DOHH2 (cell line): ENCODE data around the gene DHX16.

Experiments
- H3F3A ChIP-seq: fragments of 200-600 bp; sonication (generic), shearing (Covaris generic); 2 replicates; pipeline ENCODE4 v1.6.0; 2016; ENCODE audit warnings: antibody characterized with exemption, mild to moderate bottlenecking; ENCODE audit not compliant: control insufficient read depth, insufficient read depth
- H3K27ac ChIP-seq: fragments of 200-600 bp; sonication (generic); 2 replicates; pipeline ENCODE4 v1.5.1; 2014; ENCODE audit warnings: low read depth, mild to moderate bottlenecking, low read length, moderate library complexity
- H3K27me3 ChIP-seq: fragments of 200-600 bp; sonication (generic); 2 replicates; pipeline ENCODE4 v1.6.1; 2014; ENCODE audit warnings: mild to moderate bottlenecking, low read length, mixed read lengths; ENCODE audit not compliant: control insufficient read depth
- H3K36me3 ChIP-seq: fragments of 200-600 bp; sonication (generic); 2 replicates; pipeline ENCODE4 v1.6.1; 2014; ENCODE audit warnings: mild to moderate bottlenecking, low read length, moderate library complexity, mixed read lengths; ENCODE audit not compliant: control insufficient read depth
- H3K4me1 ChIP-seq: fragments of 200-600 bp; sonication (generic); 2 replicates; pipeline ENCODE4 v1.6.1; 2014; ENCODE audit warnings: mild to moderate bottlenecking, low read length, mixed read lengths; ENCODE audit not compliant: control insufficient read depth
- H3K4me2 ChIP-seq: fragments of 200-600 bp; sonication (generic); 2 replicates; pipeline ENCODE4 v1.6.0; 2014; ENCODE audit warnings: mild to moderate bottlenecking, low read length, moderate library complexity
- H3K4me3 ChIP-seq: fragments of 200-600 bp; sonication (generic); 2 replicates; pipeline ENCODE4 v1.5.1; 2014; ENCODE audit warnings: mild to moderate bottlenecking, low read length, mixed read lengths
- H3K79me2 ChIP-seq: fragments of 200-600 bp; sonication (generic); 2 replicates; pipeline ENCODE4 v1.6.1; 2014; ENCODE audit warnings: mild to moderate bottlenecking, low read length, mixed read lengths; ENCODE audit not compliant: control insufficient read depth
- H3K9me2 ChIP-seq: fragments of 200-600 bp; sonication (generic); replicated peaks from 2 replicates; pipeline ENCODE4 v1.6.1; 2014; ENCODE audit warnings: mild to moderate bottlenecking, low read length, mixed read lengths; ENCODE audit not compliant: control insufficient read depth
- H3K9me3 ChIP-seq: fragments of 200-600 bp; sonication (generic); 2 replicates; pipeline ENCODE4 v1.6.1; 2014; ENCODE audit warnings: antibody characterized with exemption, low read length, mixed read lengths; ENCODE audit not compliant: control insufficient read depth, insufficient read depth
- H4K20me1 ChIP-seq: fragments of 200-600 bp; sonication (generic); 2 replicates; pipeline ENCODE4 v1.6.0; 2014; ENCODE audit warnings: low read depth, mild to moderate bottlenecking, antibody characterized with exemption, low read length, moderate library complexity; ENCODE audit not compliant: control insufficient read depth, insufficient read depth
- CTCF ChIP-seq: fragments of 200-600 bp; sonication (generic); IDR thresholded peaks from one replicate; pipeline ENCODE4 v1.5.1; 2014; ENCODE audit warnings: antibody characterized with exemption, mild to moderate bottlenecking, low read depth, low read length; ENCODE audit not compliant: poor library complexity, severe bottlenecking
- EZH2phosphoT487 ChIP-seq: fragments of 200-600 bp; sonication (generic); IDR thresholded peaks from 2 replicates; pipeline ENCODE4 v1.6.1; 2017; ENCODE audit warnings: borderline replicate concordance, mild to moderate bottlenecking, antibody characterized with exemption, low read length, moderate library complexity, mixed read lengths

Gene DHX16

DNA sequence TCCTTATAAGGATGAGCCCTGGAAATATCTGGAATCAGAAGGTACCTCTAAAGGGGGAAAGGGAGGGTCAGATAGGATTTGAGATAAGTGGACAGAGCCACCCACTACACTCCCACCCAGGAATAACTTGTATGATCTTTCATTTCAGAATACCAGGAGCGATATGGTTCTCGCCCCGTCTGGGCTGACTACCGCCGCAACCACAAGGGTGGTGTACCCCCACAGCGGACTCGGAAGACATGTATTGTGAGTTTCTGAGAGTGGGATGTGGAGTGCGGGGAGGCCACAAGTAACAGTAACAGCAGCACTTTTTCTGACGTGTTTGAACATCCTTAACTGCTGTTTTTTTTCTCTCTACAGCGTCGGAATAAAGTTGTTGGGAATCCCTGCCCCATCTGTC, 53.2 kb downstream of the DHX16 start:
- H3K9me3 ChIP-seq: no peaks in the 10 kb centered on the region
- no peaks in the 10 kb centered on the region for H3K9me2 ChIP-seq
- peaks cover 80% of the 10 kb centered on the region for H3K36me3 ChIP-seq
- H3K4me1 ChIP-seq: peaks cover 14% of the 10 kb centered on the region
- H4K20me1 ChIP-seq: peaks cover 10% of the 10 kb centered on the region; the same call in 1 of the 2 replicates
- H3K4me3 ChIP-seq: peak overlapping the region; percentile 83; the same call in 1 of the 2 replicates
- TF ChIP-seq EZH2phosphoT487: no peak
- TF ChIP-seq CTCF: no peak
- peak overlapping the region; percentile 91 for H3K4me2 ChIP-seq
- H3F3A ChIP-seq: peaks cover 23% of the 10 kb centered on the region
- peaks cover 53% of the 10 kb centered on the region for H3K79me2 ChIP-seq
- H3K27ac ChIP-seq: no peak overlapping the region
- H3K27me3 ChIP-seq: no peaks in the 10 kb centered on the region

DNA sequence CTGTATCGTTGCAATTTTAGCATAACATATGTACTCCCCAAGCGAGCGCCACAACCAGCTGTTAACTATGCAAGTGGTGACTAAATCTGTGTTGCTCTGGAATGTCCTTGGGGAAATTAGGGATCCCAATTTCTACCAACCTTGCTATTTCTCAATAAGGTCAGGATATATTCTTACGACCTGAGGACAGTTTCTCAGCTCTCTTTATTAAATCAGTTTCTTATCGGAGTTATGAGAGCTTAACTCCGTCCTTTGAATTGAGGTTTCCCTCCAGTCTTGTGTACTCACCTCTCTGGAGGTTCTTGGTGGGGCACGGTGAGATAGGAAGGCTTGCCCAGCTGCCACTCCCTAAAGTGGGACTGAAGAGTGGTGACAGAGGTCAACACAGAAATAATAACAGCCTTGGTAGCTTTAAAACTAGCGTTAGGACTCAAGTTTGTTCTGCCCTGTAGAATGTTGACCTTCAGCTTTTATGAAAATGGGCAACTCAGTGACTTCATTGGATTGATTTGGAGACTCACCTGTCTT, 54.5 kb downstream of the DHX16 start:
- peaks cover 23% of the 10 kb centered on the region for H4K20me1 ChIP-seq
- H3K9me2 ChIP-seq: no peaks in the 10 kb centered on the region
- peak overlapping the region; percentile 83 for H3K4me3 ChIP-seq
- peak overlapping the region; percentile 89 for H3K27ac ChIP-seq
- peaks cover 65% of the 10 kb centered on the region for H3K79me2 ChIP-seq
- peaks cover 27% of the 10 kb centered on the region for H3F3A ChIP-seq
- no peak for TF ChIP-seq CTCF
- no peak for TF ChIP-seq EZH2phosphoT487
- H3K4me2 ChIP-seq: peak overlapping the region; percentile 91
- H3K27me3 ChIP-seq: no peaks in the 10 kb centered on the region
- H3K9me3 ChIP-seq: no peaks in the 10 kb centered on the region
- peaks cover 27% of the 10 kb centered on the region for H3K4me1 ChIP-seq
- H3K36me3 ChIP-seq: peaks cover 80% of the 10 kb centered on the region

- H3K36me3 ChIP-seq: peaks cover 80% of the 10 kb centered on the region
These were observed 55.1 kb downstream of the DHX16 start, which contains the start of gene MRPS18B for GRCh38 chr6:30617565-30618269. MRPS18B (plus strand) TSS chr6:30617840; CDS start chr6:30617866, 26 bp downstream.

More at GRCh38 chr6:30617565-30618269, 55.1 kb downstream of the DHX16 start, which contains the start of gene MRPS18B:
- peaks cover 30% of the 10 kb centered on the region for H3F3A ChIP-seq
- H3K9me2 ChIP-seq: no peaks in the 10 kb centered on the region
- H3K4me2 ChIP-seq: peak within 1 kb of the TSS; percentile 96
- peaks cover 71% of the 10 kb centered on the region for H3K79me2 ChIP-seq
- H3K9me3 ChIP-seq: no peaks in the 10 kb centered on the region
- H4K20me1 ChIP-seq: peaks cover 23% of the 10 kb centered on the region
- no peaks in the 10 kb centered on the region for H3K27me3 ChIP-seq
- TF ChIP-seq CTCF (no peak), EZH2phosphoT487 (no peak)
- H3K4me1 ChIP-seq: peaks cover 33% of the 10 kb centered on the region
- H3K27ac ChIP-seq: peak within 1 kb of the TSS; percentile 89
- peak within 1 kb of the TSS; percentile 83 for H3K4me3 ChIP-seq
